Measurements from ENCODE around the gene TAF1D. TPM values are rescaled to one million over a fixed set of nuclear protein-coding genes. Genes with fewer than 3 reads are reported as not detected.
A peak's percentile ranks its signal among the peaks of the same experiment; 100 is the strongest.
"Not testable (repeated sequence)": the region's sequence is repeated elsewhere in the genome, so short reads cannot be mapped to it uniquely, and the experiment has no call there.

TAF1D gene
- total RNA-seq: 164 TPM

- H3K9ac ChIP-seq (ENCODE audit: low read depth in 1 of 3, low read length in 3 of 3): peak within 1 kb of the TSS; percentile 86 to 100 (median 99)
- H3K9me3 ChIP-seq (ENCODE audit: control insufficient read depth in 3 of 3, low read length in 3 of 3): no peaks in the 10 kb centered on the region
- H3K27me3 ChIP-seq (ENCODE audit: control insufficient read depth in 3 of 3, insufficient read depth in 3 of 3, low read length in 3 of 3): no peaks in the 10 kb centered on the region
- peak within 1 kb of the TSS; percentile 95 for H3K27ac ChIP-seq (ENCODE audit: low read depth, low read length)
- H3K36me3 ChIP-seq (ENCODE audit: control insufficient read depth in 3 of 3, insufficient read depth in 3 of 3, low read length in 3 of 3): peaks cover 13 to 32% (median 30%) of the 10 kb centered on the region in 3 donors
- H3K4me1 ChIP-seq (ENCODE audit: control insufficient read depth in 3 of 3, insufficient read depth in 3 of 3, low read length in 3 of 3): peaks cover 28 to 36% (median 31%) of the 10 kb centered on the region in 3 donors
- peak within 1 kb of the TSS; percentile 72 to 100 (median 98) for H3K4me3 ChIP-seq (ENCODE audit: low read length in 3 of 3)
Observed at GRCh38 chr11:93741094-93741881, at the start of gene TAF1D, which contains the start of gene C11orf54. Gene TAF1D (minus strand): TSS chr11:93741495. CDS start chr11:93739304, 2,191 bp downstream. Gene C11orf54 (plus strand): TSS chr11:93741672. CDS start chr11:93747394, 5,722 bp downstream.

- H3K36me3 ChIP-seq (ENCODE audit: control insufficient read depth in 3 of 3, insufficient read depth in 3 of 3, low read length in 3 of 3): peaks cover 0 to 12% (median 5%) of the 10 kb centered on the region in 3 donors
- peak overlapping the region; percentile 94 to 98 (median 95) for H3K9ac ChIP-seq (ENCODE audit: low read depth in 1 of 3, low read length in 3 of 3)
- peak overlapping the region; percentile 92 for H3K27ac ChIP-seq (ENCODE audit: low read depth, low read length)
- H3K9me3 ChIP-seq (ENCODE audit: control insufficient read depth in 3 of 3, low read length in 3 of 3): no peaks in the 10 kb centered on the region
- H3K4me1 ChIP-seq (ENCODE audit: control insufficient read depth in 3 of 3, insufficient read depth in 3 of 3, low read length in 3 of 3): peaks cover 23 to 28% (median 25%) of the 10 kb centered on the region in 3 donors
- peak overlapping the region; percentile 97 to 99 (median 98) for H3K4me3 ChIP-seq (ENCODE audit: low read length in 3 of 3)
- no peaks in the 10 kb centered on the region for H3K27me3 ChIP-seq (ENCODE audit: control insufficient read depth in 3 of 3, insufficient read depth in 3 of 3, low read length in 3 of 3)
Observed at GRCh38 chr11:93784935-93785360, 43.7 kb upstream of the TAF1D start.

DNA sequence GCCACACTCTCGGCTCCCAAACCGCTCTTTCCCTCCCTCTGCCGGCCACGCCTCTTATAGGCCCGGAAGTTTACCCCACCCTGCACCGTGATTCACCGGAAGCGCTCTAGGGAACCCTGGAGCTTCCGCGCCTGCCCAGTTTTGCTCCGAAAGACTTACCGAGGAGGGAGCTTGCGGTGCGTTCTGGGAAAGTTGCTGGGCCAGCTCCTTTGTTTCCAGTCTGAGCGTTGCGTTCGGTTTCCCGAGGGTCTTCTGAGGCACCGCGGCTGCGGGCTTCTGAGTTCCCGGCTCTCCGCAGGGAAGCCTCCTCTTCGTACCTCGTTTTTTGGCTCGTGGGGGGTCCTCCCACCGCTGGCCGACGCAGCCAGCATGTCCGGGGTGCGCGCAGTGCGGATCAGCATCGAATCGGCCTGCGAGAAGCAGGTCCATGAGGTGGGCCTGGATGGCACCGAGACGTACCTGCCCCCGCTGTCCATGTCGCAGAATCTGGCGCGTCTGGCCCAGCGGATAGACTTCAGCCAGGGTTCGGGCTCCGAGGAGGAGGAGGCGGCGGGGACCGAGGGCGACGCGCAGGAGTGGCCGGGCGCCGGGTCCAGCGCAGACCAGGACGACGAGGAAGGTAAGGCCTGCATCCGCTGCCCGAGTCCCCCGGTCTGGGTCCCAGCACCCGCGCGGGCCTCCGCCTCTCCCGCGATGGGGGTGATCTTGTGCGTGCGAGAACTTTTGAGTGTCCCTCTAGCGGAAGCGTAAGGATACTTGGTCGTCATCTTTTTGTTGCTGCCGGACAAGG, 43.0 kb upstream of the TAF1D start, which contains the start of gene MED17:
MED17 (plus strand) TSS at position 138 of the 790 bp plus-strand sequence; CDS start at position 370, 232 bp downstream.
- H3K36me3 ChIP-seq (ENCODE audit: control insufficient read depth in 3 of 3, insufficient read depth in 3 of 3, low read length in 3 of 3): peaks cover 0 to 6% (median 4%) of the 10 kb centered on the region in 3 donors
- H3K27me3 ChIP-seq (ENCODE audit: control insufficient read depth in 3 of 3, insufficient read depth in 3 of 3, low read length in 3 of 3): no peaks in the 10 kb centered on the region
- no peaks in the 10 kb centered on the region for H3K9me3 ChIP-seq (ENCODE audit: control insufficient read depth in 3 of 3, low read length in 3 of 3)
- peaks cover 23 to 28% (median 25%) of the 10 kb centered on the region in 3 donors for H3K4me1 ChIP-seq (ENCODE audit: control insufficient read depth in 3 of 3, insufficient read depth in 3 of 3, low read length in 3 of 3)
- H3K27ac ChIP-seq (ENCODE audit: low read depth, low read length): peak within 1 kb of the TSS; percentile 92
- H3K9ac ChIP-seq (ENCODE audit: low read depth in 1 of 3, low read length in 3 of 3): peak within 1 kb of the TSS; percentile 94 to 98 (median 95)
- peak within 1 kb of the TSS; percentile 97 to 99 (median 98) for H3K4me3 ChIP-seq (ENCODE audit: low read length in 3 of 3)

DNA sequence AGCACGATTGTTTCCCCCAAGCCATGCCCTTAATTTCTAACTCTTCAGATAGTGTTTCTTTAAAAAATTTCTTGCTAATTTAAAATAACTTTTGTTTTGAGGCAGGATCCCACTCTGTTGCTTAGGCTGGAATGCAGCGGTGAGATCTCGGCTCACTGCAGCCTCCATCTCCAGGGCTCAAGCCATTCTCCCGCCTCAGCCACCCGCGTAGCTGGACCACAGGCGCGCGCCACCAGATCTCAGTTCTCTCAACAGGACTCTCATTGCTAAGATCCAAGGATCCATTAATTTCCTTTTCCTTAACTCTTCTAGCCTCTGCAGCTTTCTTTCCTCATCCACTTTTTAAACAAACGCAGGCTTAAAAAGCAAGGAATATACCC, 42.5 kb upstream of the TAF1D start:
- Histone ChIP-seq H3K9me3 (ENCODE audit: control insufficient read depth in 3 of 3, low read length in 3 of 3) (no peaks in the 10 kb centered on the region), H3K4me3 (ENCODE audit: low read length in 3 of 3) (peak overlapping the region; percentile 97 to 99 (median 98)), H3K36me3 (ENCODE audit: control insufficient read depth in 3 of 3, insufficient read depth in 3 of 3, low read length in 3 of 3) (peaks cover 0 to 4% (median under 1%) of the 10 kb centered on the region in 3 donors), H3K9ac (ENCODE audit: low read depth in 1 of 3, low read length in 3 of 3) (peak overlapping the region; percentile 64 to 98 (median 94)), H3K4me1 (ENCODE audit: control insufficient read depth in 3 of 3, insufficient read depth in 3 of 3, low read length in 3 of 3) (peaks cover 23 to 28% (median 25%) of the 10 kb centered on the region in 3 donors), H3K27me3 (ENCODE audit: control insufficient read depth in 3 of 3, insufficient read depth in 3 of 3, low read length in 3 of 3) (no peaks in the 10 kb centered on the region), H3K27ac (ENCODE audit: low read depth, low read length) (peak overlapping the region; percentile 92)

GRCh38 chr11:93783362-93783761, 42.1 kb upstream of the TAF1D start:
- Histone ChIP-seq H3K9me3 (ENCODE audit: control insufficient read depth in 3 of 3, low read length in 3 of 3) (no peaks in the 10 kb centered on the region), H3K4me1 (ENCODE audit: control insufficient read depth in 3 of 3, insufficient read depth in 3 of 3, low read length in 3 of 3) (peaks cover 23 to 28% (median 25%) of the 10 kb centered on the region in 3 donors), H3K4me3 (ENCODE audit: low read length in 3 of 3) (peak overlapping the region; percentile 97 to 99 (median 98)), H3K27ac (ENCODE audit: low read depth, low read length) (no peak overlapping the region), H3K27me3 (ENCODE audit: control insufficient read depth in 3 of 3, insufficient read depth in 3 of 3, low read length in 3 of 3) (no peaks in the 10 kb centered on the region), H3K36me3 (ENCODE audit: control insufficient read depth in 3 of 3, insufficient read depth in 3 of 3, low read length in 3 of 3) (peaks cover 0 to 4% (median 0%) of the 10 kb centered on the region in 3 donors), H3K9ac (ENCODE audit: low read depth in 1 of 3, low read length in 3 of 3) (peak overlapping the region in 1 of 3 donors; percentile 94)

DNA sequence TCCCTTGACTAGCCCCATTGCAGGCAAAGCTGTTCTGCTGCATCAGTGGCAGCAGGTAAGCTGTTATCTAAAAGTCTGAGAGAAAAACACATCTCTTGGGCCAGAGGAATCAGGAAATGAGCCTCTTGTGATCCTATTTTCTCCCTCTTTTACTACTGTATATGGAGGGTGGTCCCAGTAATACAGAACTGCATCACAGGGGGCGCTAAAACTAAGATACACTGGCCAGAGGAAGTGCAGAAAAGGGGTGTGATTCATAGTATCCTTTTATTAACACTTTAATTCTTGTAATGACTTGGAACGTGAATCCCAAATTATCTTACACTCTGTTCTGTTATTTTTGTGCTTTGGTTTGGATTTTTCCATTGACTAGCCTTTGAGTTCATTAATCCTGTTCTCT, 34.0 kb upstream of the TAF1D start:
- Histone ChIP-seq H3K9ac (ENCODE audit: low read depth in 1 of 3, low read length in 3 of 3) (no peak overlapping the region), H3K9me3 (ENCODE audit: control insufficient read depth in 3 of 3, low read length in 3 of 3) (no peaks in the 10 kb centered on the region), H3K36me3 (ENCODE audit: control insufficient read depth in 3 of 3, insufficient read depth in 3 of 3, low read length in 3 of 3) (peaks cover 0 to 3% (median 0%) of the 10 kb centered on the region in 3 donors), H3K27ac (ENCODE audit: low read depth, low read length) (no peak overlapping the region), H3K4me3 (ENCODE audit: low read length in 3 of 3) (no peak overlapping the region), H3K4me1 (ENCODE audit: control insufficient read depth in 3 of 3, insufficient read depth in 3 of 3, low read length in 3 of 3) (no peaks in the 10 kb centered on the region), H3K27me3 (ENCODE audit: control insufficient read depth in 3 of 3, insufficient read depth in 3 of 3, low read length in 3 of 3) (no peaks in the 10 kb centered on the region)

DNA sequence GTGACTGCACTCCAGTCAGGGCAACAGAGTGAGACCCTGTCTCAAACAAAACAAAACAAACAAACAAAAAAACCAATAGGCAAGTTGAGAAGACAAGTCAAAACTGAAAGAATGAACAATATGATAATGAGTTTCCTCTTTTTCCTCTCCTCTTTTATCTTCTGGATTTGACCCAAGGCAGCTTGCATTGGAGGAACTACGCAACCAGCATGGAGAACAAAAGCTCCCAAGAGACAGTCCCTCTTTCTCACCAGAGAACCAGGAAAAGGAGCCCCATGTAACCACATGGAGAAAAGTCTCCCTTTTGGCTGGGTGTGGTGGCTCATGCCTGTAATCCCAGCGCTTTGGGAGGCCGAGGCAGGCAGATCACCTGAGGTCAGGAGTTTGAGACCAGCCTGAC, 33.3 kb upstream of the TAF1D start:
- not testable (repeated sequence) for H3K4me3 ChIP-seq (ENCODE audit: low read length in 3 of 3); H3K9me3 ChIP-seq (ENCODE audit: control insufficient read depth in 3 of 3, low read length in 3 of 3); H3K27ac ChIP-seq (ENCODE audit: low read depth, low read length); H3K36me3 ChIP-seq (ENCODE audit: control insufficient read depth in 3 of 3, insufficient read depth in 3 of 3, low read length in 3 of 3); H3K9ac ChIP-seq (ENCODE audit: low read depth in 1 of 3, low read length in 3 of 3); H3K4me1 ChIP-seq (ENCODE audit: control insufficient read depth in 3 of 3, insufficient read depth in 3 of 3, low read length in 3 of 3); H3K27me3 ChIP-seq (ENCODE audit: control insufficient read depth in 3 of 3, insufficient read depth in 3 of 3, low read length in 3 of 3)

- no peaks in the 10 kb centered on the region for H3K27me3 ChIP-seq (ENCODE audit: control insufficient read depth in 3 of 3, insufficient read depth in 3 of 3, low read length in 3 of 3)
- H3K9ac ChIP-seq (ENCODE audit: low read depth in 1 of 3, low read length in 3 of 3): no peak overlapping the region
- no peaks in the 10 kb centered on the region for H3K9me3 ChIP-seq (ENCODE audit: control insufficient read depth in 3 of 3, low read length in 3 of 3)
Observed at GRCh38 chr11:93773601-93774200, 32.4 kb upstream of the TAF1D start.

GRCh38 chr11:93773045-93773477, 31.8 kb upstream of the TAF1D start:
- no peaks in the 10 kb centered on the region for H3K4me1 ChIP-seq (ENCODE audit: control insufficient read depth in 3 of 3, insufficient read depth in 3 of 3, low read length in 3 of 3)
- H3K9ac ChIP-seq (ENCODE audit: low read depth in 1 of 3, low read length in 3 of 3): no peak overlapping the region
- no peaks in the 10 kb centered on the region for H3K27me3 ChIP-seq (ENCODE audit: control insufficient read depth in 3 of 3, insufficient read depth in 3 of 3, low read length in 3 of 3)
- H3K9me3 ChIP-seq (ENCODE audit: control insufficient read depth in 3 of 3, low read length in 3 of 3): no peaks in the 10 kb centered on the region
- H3K4me3 ChIP-seq (ENCODE audit: low read length in 3 of 3): no peak overlapping the region
- no peak overlapping the region for H3K27ac ChIP-seq (ENCODE audit: low read depth, low read length)
- H3K36me3 ChIP-seq (ENCODE audit: control insufficient read depth in 3 of 3, insufficient read depth in 3 of 3, low read length in 3 of 3): peaks cover 0 to 3% (median 0%) of the 10 kb centered on the region in 3 donors

More at GRCh38 chr11:93773601-93774200, 32.4 kb upstream of the TAF1D start:
- H3K4me3 ChIP-seq (ENCODE audit: low read length in 3 of 3): no peak overlapping the region
- H3K27ac ChIP-seq (ENCODE audit: low read depth, low read length): no peak overlapping the region
- peaks cover 0 to 3% (median 0%) of the 10 kb centered on the region in 3 donors for H3K36me3 ChIP-seq (ENCODE audit: control insufficient read depth in 3 of 3, insufficient read depth in 3 of 3, low read length in 3 of 3)
- H3K4me1 ChIP-seq (ENCODE audit: control insufficient read depth in 3 of 3, insufficient read depth in 3 of 3, low read length in 3 of 3): no peaks in the 10 kb centered on the region
